ENCODE data around the gene FLCN.

DNA sequence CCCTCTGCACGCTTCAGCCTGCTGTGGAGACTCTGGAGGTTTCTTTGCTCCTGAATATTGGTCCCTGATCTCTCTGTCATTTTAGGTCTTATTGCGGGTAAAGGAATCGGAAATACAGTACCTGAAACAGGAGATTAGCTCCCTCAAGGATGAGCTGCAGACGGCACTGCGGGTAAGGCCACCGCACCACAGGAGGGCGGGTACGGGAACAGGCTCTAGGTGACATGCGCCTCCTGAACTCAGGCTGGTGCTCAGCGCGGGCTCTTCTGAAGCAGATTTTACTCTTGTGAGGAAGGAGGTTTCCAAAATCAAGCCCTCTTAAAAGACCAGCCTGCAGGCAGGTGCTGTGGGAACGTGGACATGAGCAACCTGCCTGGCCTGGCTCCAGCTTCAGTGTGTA is 60.6 kb downstream of the FLCN start:
- TF ChIP-seq, protein P1, sequence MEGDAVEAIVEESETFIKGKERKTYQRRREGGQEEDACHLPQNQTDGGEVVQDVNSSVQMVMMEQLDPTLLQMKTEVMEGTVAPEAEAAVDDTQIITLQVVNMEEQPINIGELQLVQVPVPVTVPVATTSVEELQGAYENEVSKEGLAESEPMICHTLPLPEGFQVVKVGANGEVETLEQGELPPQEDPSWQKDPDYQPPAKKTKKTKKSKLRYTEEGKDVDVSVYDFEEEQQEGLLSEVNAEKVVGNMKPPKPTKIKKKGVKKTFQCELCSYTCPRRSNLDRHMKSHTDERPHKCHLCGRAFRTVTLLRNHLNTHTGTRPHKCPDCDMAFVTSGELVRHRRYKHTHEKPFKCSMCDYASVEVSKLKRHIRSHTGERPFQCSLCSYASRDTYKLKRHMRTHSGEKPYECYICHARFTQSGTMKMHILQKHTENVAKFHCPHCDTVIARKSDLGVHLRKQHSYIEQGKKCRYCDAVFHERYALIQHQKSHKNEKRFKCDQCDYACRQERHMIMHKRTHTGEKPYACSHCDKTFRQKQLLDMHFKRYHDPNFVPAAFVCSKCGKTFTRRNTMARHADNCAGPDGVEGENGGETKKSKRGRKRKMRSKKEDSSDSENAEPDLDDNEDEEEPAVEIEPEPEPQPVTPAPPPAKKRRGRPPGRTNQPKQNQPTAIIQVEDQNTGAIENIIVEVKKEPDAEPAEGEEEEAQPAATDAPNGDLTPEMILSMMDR (IDR thresholded peaks at IDR 0.05): no peak
- no peak for TF ChIP-seq POLR2A (IDR thresholded peaks at IDR 0.05)

All from testis (tissue), 2 donors.